ENCODE data around the gene SHLD1. TPM values are rescaled to one million over a fixed set of nuclear protein-coding genes. Genes with fewer than 3 reads are reported as not detected.

Gene SHLD1
- total RNA-seq, 1 donor from 2014 or later: 4.1 TPM

DNA sequence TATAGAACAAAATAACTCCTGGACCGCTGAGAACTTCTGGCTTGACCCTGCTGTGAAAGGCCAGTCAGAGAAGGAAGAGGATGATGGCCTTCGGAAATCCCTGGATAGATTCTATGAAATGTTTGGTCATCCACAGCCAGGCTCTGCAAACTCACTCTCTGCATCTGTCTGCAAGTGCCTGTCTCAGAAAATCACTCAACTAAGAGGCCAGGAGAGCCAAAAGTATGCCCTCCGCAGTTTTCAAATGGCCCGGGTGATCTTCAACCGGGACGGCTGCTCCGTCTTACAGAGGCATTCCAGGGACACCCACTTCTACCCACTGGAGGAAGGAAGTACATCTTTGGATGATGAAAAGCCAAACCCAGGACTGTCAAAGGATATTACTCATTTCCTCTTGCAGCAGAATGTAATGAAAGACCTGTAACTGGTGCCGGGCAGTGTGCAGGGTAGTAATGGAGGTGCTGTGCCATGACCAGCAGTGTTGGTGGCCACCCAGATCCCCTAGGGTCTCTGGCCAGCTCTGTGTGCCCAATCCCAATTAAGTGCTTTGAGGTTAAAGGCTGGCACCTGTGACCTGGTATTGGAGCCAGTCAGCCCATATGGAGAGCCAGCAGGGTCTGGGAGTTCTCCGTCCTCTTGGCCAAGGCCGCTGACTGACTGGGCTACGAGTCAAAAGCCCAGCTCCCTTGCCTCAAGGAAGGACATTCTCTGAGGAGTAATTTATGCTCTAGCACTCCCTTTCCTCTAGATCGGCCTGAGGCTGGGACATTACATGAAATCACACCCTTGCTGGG lies 113.0 kb downstream of the SHLD1 start:
- Mint-ChIP-seq H3K4me1 (ENCODE audit: unreplicated experiment) (no peaks in the 10 kb centered on the region), H3K27me3 (no peaks in the 10 kb centered on the region), H3K4me3 (no peak overlapping the region), H3K9me3 (no peaks in the 10 kb centered on the region), H3K27ac (no peak overlapping the region), H3K36me3 (no peaks in the 10 kb centered on the region)
- DNase-seq (ENCODE audit: extremely low spot score, unreplicated experiment): no peak
- TF ChIP-seq, protein P1, sequence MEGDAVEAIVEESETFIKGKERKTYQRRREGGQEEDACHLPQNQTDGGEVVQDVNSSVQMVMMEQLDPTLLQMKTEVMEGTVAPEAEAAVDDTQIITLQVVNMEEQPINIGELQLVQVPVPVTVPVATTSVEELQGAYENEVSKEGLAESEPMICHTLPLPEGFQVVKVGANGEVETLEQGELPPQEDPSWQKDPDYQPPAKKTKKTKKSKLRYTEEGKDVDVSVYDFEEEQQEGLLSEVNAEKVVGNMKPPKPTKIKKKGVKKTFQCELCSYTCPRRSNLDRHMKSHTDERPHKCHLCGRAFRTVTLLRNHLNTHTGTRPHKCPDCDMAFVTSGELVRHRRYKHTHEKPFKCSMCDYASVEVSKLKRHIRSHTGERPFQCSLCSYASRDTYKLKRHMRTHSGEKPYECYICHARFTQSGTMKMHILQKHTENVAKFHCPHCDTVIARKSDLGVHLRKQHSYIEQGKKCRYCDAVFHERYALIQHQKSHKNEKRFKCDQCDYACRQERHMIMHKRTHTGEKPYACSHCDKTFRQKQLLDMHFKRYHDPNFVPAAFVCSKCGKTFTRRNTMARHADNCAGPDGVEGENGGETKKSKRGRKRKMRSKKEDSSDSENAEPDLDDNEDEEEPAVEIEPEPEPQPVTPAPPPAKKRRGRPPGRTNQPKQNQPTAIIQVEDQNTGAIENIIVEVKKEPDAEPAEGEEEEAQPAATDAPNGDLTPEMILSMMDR (conservative IDR thresholded peaks at IDR 0.05): no peak

DNA sequence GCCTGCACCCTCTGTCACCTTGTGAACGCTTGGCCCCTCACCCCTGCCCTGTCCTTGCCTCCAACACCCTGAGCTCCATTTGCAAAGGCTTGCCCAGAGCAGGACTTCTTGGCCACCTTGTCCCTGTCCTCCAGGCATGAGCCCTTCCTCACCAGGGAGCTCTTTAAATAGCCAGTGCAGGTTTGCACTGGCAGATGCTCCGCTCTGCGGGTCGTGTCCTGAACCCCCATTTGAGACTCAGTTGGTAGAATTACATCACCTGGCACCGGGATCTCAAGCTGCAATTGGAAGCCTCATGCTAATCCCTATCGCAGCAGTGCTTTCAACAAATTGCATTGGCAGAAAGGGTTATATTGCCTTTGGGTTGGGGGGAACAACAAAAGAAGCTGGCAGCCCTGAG lies 114.2 kb downstream of the SHLD1 start:
- Mint-ChIP-seq H3K4me1 (ENCODE audit: unreplicated experiment) (no peaks in the 10 kb centered on the region), H3K9me3 (no peaks in the 10 kb centered on the region), H3K36me3 (no peaks in the 10 kb centered on the region), H3K4me3 (no peak overlapping the region), H3K27me3 (no peaks in the 10 kb centered on the region), H3K27ac (no peak overlapping the region)
- TF ChIP-seq, protein P1 (conservative IDR thresholded peaks at IDR 0.05): no peak
- DNase-seq (ENCODE audit: extremely low spot score, unreplicated experiment): no peak

DNA sequence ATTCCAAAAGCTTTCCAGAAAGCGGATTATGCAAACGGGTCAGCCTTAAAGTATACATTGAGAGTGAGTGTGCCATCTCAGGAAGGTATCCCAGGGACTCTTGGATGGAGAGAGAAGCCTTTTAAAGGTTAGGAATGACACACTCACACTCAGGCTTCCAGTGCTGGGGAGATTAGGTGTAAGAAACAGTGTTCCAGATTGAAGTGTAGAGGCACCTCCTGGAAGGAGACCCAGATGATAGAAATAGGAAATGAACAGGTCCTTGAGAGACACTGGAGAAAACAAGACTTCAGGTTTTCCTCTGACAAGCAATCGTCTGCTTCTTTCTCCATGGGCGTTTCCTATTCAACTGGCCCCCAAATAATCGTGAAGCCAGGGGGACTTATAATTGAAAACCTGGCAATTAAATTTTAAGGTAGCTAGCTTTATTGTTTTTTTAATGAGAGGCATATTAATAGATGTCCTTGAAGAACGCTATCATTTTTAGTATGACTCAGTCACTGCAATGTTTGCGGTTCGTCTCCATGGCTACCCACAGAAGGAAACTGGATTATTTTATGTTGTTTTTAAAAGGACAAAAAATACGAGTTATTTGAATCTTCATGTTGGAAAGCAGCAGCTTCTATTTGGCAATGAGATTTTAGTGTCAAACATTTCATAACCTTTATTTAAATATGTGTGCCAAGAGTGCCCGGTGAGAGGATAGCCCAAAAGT lies 114.8 kb downstream of the SHLD1 start:
- Mint-ChIP-seq H3K27me3 (no peaks in the 10 kb centered on the region), H3K9me3 (no peaks in the 10 kb centered on the region), H3K4me1 (ENCODE audit: unreplicated experiment) (no peaks in the 10 kb centered on the region), H3K4me3 (no peak overlapping the region), H3K27ac (no peak overlapping the region), H3K36me3 (no peaks in the 10 kb centered on the region)
- TF ChIP-seq, protein P1 (conservative IDR thresholded peaks at IDR 0.05): no peak
- DNase-seq (ENCODE audit: extremely low spot score, unreplicated experiment): no peak

DNA sequence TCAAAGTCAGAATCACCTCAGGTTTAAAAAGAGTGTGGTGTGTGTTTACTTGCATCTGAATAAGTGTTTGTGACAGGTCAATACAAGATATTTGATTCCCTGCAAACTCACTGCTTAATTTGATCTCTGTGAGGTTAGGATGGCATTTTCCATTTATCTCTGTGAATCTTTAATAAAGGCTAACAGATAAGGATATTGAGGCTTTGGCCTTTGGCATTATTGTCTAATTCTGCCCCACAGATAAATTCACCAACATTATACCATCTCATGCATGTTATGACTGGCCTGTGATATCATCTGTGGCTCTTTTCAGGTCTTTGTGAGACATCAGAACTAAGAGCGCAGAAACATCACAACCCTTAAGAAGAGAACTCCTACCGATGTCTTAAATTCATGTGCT lies 115.4 kb downstream of the SHLD1 start:
- H3K27ac Mint-ChIP-seq: no peak overlapping the region
- H3K4me3 Mint-ChIP-seq: no peak overlapping the region
- H3K4me1 Mint-ChIP-seq (ENCODE audit: unreplicated experiment): no peaks in the 10 kb centered on the region
- no peaks in the 10 kb centered on the region for H3K36me3 Mint-ChIP-seq
- TF ChIP-seq, protein P1 (conservative IDR thresholded peaks at IDR 0.05): no peak
- no peak for DNase-seq (ENCODE audit: extremely low spot score, unreplicated experiment)
- no peaks in the 10 kb centered on the region for H3K27me3 Mint-ChIP-seq
- no peaks in the 10 kb centered on the region for H3K9me3 Mint-ChIP-seq

DNA sequence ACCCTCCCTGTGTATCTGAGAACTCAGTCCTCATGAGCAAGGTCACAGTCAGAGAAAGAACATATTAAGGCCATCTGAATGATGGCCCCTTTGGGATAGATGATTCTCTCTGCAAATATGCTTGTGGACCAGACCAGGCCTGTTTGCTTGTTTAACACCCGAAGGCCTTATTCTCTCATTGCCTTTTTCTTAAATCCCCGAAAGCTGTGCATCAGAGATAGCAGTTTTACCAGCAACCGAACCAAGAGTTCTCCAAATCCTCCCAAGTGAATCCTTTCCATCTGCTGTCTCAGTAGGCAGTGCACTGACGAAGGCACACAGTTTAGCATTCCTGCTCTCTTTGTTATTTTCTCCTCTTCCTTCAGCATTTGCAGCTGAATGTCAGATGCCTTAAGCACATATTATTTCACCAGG lies 120.4 kb downstream of the SHLD1 start:
- Mint-ChIP-seq H3K36me3 (no peaks in the 10 kb centered on the region), H3K9me3 (no peaks in the 10 kb centered on the region), H3K4me3 (no peak overlapping the region), H3K27me3 (peaks cover 15% of the 10 kb centered on the region), H3K4me1 (ENCODE audit: unreplicated experiment) (no peaks in the 10 kb centered on the region), H3K27ac (no peak overlapping the region)
- TF ChIP-seq, protein P1 (conservative IDR thresholded peaks at IDR 0.05): no peak
- no peak for DNase-seq (ENCODE audit: extremely low spot score, unreplicated experiment)

All from type B pancreatic cell (in vitro differentiated cells).